ENCODE results near the gene SPEF1. TPM values are rescaled to one million over a fixed set of nuclear protein-coding genes. Genes with fewer than 3 reads are reported as not detected.

The SPEF1 gene
- total RNA-seq, 1 experiment from 2014 or later, result 0.24 TPM

- Histone ChIP-seq H2BK120ac (ENCODE audit: low read depth, low read length, poor library complexity, severe bottlenecking) (no peak overlapping the region), H3K23me2 (ENCODE audit: insufficient read length, low read depth, low read length, poor library complexity, severe bottlenecking) (peaks cover 20% of the 10 kb centered on the region), H4K91ac (ENCODE audit: insufficient read length, low read depth, low read length) (no peak overlapping the region), H4K20me1 (ENCODE audit: control insufficient read depth, insufficient read depth, insufficient read length) (no peaks in the 10 kb centered on the region), H4K5ac (ENCODE audit: insufficient read length, low read depth, low read length) (no peak overlapping the region), H2BK12ac (ENCODE audit: insufficient read length, low read depth, low read length) (no peak overlapping the region), H2BK15ac (ENCODE audit: low read depth, low read length) (no peak overlapping the region), H2AK5ac (ENCODE audit: insufficient read length, low read length) (no peak overlapping the region), H3K4ac (ENCODE audit: low read depth, low read length) (no peak overlapping the region), H3K4me1 (ENCODE audit: insufficient read depth, low read length) (no peaks in the 10 kb centered on the region), H2AFZ (ENCODE audit: low read length) (no peak overlapping the region), H2BK20ac (ENCODE audit: low read depth, low read length, poor library complexity, severe bottlenecking) (no peak overlapping the region), H3K23ac (ENCODE audit: insufficient read length, low read depth, low read length) (no peak overlapping the region), H3K18ac (ENCODE audit: insufficient read length, low read depth, low read length) (no peak overlapping the region), H3K4me2 (ENCODE audit: insufficient read depth, insufficient read length, low read length) (no peak overlapping the region), H3K56ac (ENCODE audit: insufficient read length, low read depth, low read length) (no peak overlapping the region), H3K9ac (ENCODE audit: extremely low read depth, insufficient read length, low read length) (no peak overlapping the region), H3K27me3 (ENCODE audit: insufficient read depth, low read length) (no peaks in the 10 kb centered on the region), H4K8ac (replicated peaks; ENCODE audit: insufficient read length, low read depth, low read length) (no peak overlapping the region), H3K27ac (ENCODE audit: insufficient read length, low read depth, low read length) (no peak overlapping the region), H3K9me3 (ENCODE audit: control insufficient read depth, low read depth, low read length) (no peaks in the 10 kb centered on the region), H3K79me1 (ENCODE audit: insufficient read depth, low read depth, low read length, poor library complexity, severe bottlenecking) (peaks cover 3% of the 10 kb centered on the region), H2BK5ac (ENCODE audit: insufficient read length, low read length) (no peak overlapping the region), H3T11ph (ENCODE audit: low read length) (no peak overlapping the region), H3K14ac (ENCODE audit: insufficient read depth, low read length) (no peak overlapping the region), H3K79me2 (ENCODE audit: insufficient read depth, low read length) (no peaks in the 10 kb centered on the region)
- no peak for DNase-seq
- peaks cover 6 to 11% (median 7%) of the 10 kb centered on the region in 3 experiments; a peak in 5 of 7 replicates for H3K36me3 Mint-ChIP-seq (ENCODE audit: insufficient read depth in 1 of 3, low read depth in 3 of 3)
- no CpG with 5 or more reads among the region's 3 CpGs for WGBS (ENCODE audit: extremely low coverage, insufficient read length, low lambda C conversion rate)
- no peaks in the 10 kb centered on the region; a peak in 1 of 5 replicates for H3K9me3 Mint-ChIP-seq
- H3K27ac Mint-ChIP-seq, result peak overlapping the region in 1 of 3 experiments; percentile 68; a peak in 1 of 7 replicates
- TF ChIP-seq CTCF (conservative IDR thresholded peaks at IDR 0.05), result no peak
- peaks cover 16 to 22% of the 10 kb centered on the region in 2 experiments for H3K4me1 Mint-ChIP-seq
- no peak overlapping the region for H3K4me3 Mint-ChIP-seq
- peaks cover 8% of the 10 kb centered on the region for H3K27me3 Mint-ChIP-seq (ENCODE audit: low read depth)
Measured at GRCh38 chr20:3764659-3765058, 16.6 kb downstream of the SPEF1 start.

Data from H9 (cell line).